ENCODE measurements around the gene TMTC2.

TMTC2 gene

DNA sequence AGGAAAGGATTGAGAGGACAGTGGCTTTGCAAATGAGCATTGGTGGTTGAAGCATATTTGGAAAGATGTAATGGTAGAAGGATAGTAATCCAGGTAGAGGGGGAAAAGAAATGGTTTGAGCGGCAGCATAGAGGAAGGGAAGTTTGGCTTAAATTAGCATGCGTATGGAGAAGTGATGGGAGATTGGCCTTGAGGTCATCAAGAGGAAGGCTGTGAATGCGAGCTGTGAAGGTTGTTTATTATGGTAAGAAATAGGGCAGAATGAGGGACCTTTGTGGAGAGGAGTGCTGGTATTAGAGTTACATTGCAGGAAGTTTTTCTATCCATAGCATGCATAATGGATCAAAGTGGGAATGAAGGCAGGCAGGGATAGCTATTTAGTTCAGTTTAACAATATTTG is 162.1 kb downstream of the TMTC2 start:
- DNase-seq (ENCODE audit: low read depth) = no peak

DNA sequence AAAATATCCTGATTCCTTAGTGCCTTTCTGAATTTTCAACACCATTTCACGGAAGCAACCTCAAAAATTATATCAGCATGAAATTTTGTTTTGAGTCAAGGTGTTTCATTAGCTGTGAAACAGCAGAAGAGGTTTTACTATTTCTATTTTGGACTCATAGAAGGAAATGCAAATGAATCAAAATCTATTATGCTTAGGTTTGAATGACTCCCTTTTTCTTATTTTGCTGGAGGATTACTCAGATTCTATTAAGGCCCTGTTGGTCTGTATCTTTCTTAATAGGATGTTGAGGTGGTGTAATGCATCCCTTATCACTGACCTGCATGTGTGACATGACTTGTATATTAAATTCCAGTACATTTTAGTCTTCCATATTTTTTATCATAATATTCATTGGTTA is 165.8 kb downstream of the TMTC2 start:
- DNase-seq (ENCODE audit: low read depth) = no peak

DNA sequence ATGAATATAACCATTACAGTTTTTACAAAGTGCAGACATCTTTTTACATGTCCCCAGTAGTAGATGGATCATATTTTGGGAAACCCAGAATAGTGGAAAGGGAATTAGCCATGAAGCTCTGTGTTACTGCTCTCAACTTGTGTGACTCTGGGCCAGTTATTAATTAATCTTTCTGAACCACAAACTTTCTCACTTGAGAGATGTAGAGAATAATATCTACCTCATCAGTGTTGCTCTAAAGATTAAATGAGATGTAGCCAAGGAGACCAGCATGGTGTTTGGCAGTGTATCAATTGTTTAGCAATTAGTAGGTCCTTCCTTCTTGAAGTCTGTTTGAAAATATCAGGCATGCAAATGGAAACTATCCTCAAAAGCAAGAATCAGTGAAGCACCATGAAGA is 169.2 kb downstream of the TMTC2 start:
- no peak for DNase-seq (ENCODE audit: low read depth)

DNA sequence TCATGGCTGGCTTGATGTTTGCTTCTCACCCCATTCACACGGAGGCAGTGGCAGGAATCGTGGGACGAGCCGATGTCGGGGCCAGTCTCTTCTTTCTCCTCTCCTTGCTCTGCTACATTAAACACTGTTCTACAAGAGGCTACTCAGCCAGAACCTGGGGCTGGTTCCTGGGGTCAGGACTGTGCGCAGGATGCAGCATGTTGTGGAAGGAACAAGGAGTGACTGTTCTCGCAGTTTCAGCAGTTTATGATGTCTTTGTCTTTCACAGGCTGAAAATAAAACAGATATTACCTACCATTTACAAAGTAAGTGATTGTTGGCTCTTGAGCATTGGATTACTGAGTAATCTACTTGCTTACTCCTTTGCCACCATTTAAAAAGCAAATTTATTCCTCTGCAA is 170.6 kb downstream of the TMTC2 start:
- DNase-seq (ENCODE audit: low read depth) = no peak

DNA sequence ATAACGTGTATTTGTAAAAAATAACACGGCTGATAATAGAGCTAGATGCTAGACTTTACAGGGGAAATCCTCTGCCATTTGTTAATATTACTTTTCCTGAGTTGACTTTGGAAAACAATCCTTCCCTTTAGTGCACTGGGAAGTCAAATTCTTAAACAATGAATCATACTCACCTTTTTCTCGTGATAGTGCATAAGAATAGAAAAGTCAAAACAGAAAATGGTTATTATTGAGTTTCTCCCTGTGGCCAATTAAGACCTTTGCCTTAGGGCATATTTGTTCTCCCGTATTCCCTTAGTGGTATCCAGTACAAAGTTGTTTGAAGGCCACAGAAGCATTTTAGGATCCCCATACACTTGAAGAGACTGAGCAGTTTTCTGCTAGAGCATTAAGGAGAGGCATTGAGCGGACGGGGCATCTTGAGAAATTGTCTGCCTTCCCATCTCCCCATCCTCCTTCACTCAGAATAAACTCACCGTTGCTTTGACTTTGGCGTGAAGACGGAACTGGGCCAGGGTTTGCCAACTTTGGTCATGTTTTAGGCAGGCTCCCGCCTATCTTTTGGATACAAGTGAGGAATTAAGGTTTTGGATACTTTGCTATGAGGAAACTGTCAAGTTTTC is 171.3 kb downstream of the TMTC2 start:
- DNase-seq (ENCODE audit: low read depth) = no peak

DNA sequence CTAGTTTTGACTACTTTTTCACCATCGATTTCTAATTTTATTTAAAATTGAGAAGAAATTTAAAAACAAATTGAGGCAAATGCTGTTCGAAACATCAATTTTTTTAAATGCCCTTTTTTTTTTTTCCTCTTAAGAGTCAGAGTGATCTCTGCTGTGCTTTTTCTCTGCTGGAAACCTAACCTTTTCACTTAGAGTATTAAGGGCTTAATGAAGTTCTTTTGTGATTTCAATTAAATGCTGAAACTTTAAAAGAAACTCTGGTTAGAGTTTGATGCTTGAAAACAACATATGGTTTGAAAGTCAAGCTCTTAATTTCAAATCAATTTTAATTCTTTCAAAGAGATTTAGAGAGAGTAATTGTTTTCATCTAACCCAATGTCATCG is 171.8 kb downstream of the TMTC2 start:
- no peak for DNase-seq (ENCODE audit: low read depth)

DNA sequence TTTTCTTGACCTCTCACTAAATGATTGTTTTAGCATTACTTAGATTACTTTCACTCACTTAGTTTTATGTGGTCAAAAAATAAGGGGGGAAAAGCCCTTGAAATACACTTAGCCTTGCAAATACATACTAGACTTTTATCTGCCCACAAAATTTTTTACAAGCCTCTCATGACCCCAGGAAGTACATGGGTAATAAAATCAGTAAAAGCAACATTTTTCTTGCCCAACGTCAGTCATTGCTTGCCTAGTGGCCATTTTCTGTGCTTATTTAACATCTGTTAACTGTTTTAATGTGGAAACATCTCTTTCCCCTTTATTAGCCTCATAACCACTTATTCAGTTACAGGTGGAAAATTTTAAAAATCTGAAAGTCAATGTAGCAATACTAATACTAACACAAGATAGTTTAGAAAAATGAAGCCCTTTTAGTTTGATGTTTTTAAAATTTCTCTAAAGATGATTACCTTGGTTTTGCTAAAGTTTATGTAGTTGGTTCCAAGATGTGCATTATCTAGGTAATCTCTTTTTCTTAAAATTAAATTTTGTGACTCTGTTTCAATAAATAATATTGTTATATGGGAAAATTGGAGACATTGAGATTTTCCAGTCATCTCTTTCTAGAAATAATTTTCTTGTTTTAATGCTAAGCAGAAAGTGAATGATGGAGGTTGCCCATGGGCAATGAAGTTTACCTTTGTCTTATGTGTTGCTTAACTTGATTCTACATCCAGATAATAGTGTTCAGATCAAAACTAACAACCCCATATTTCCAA is 175.5 kb downstream of the TMTC2 start:
- no peak for DNase-seq (ENCODE audit: low read depth)

DNA sequence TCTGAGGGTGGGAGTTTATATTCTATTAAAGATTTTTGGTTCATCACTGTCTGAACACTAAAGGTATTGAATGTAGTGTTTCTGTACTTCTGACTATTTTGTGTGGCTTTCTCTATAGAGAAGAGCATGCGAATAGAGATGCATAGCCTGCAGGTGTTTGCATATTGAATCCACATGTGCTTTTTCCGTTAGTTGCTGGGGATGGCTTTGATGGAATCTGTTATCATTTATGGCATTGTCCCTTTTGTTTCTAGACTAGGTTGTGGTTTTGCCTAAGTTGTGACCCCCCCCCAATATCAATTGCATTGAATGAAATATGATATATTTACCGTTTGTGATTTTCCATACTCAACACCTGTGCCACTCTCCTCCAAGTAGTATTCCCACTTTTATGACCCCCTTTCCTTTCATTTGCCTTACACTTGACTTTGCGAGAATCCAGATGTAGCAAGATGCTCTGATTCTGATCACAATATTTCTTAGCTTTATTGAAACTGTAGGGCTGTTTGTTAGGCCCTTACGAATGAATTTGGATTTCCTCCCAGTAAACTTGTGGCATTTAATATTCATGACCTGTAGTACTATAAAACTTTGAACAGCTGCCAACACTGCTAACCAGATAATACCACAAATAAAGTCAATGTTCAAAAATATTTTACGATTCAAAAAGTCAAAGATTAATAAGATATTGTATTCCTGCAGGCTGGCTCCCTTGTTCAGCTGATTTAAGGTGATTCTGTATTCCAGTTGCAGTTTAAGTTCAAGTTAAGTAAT is 176.4 kb downstream of the TMTC2 start:
- no peak for DNase-seq (ENCODE audit: low read depth)

DNA sequence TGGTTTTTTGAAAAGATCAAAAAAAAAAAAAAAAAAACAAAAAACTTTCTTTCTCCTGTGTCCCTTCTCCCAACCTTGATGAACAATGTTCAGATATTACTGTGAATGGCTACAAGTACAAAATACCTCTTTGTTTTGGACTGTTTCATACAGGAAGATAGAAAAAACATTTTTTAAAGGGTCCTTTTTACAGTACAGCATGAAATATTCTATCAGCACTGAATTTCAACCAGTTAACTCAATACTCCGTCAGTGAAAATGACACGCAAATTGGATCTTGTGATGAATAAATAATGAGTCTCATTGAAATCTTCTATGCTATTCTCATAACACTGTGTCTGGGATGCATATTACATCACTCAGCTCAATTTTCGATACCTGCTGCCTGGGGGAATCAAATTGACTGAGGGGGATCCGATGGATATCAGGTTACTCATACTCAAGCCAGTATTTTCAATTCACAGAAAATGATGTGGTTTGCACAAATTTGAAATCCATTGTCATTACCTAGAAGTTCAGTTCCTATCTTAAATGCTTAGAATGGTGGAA is 179.6 kb downstream of the TMTC2 start:
- no peak for DNase-seq (ENCODE audit: low read depth)

DNA sequence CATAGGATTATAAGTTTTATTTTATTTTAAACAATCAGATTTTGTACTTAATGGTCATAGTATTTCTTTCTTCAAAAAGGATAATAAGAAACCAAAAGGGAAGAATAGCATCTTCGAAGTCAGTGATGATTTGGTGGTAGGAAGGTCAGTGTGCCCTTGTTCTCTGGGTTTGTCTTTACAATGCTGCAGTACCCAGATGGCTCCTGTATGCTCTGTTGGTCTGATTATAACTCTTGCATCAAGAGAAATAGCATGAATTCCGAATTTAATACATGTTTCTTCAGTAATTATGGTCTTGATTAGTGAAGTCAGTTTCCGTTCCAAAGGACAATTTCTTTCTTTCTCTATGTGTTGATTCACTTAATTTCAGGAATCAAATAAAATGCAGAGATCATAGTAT is 180.2 kb downstream of the TMTC2 start:
- DNase-seq (ENCODE audit: low read depth) = no peak

DNA sequence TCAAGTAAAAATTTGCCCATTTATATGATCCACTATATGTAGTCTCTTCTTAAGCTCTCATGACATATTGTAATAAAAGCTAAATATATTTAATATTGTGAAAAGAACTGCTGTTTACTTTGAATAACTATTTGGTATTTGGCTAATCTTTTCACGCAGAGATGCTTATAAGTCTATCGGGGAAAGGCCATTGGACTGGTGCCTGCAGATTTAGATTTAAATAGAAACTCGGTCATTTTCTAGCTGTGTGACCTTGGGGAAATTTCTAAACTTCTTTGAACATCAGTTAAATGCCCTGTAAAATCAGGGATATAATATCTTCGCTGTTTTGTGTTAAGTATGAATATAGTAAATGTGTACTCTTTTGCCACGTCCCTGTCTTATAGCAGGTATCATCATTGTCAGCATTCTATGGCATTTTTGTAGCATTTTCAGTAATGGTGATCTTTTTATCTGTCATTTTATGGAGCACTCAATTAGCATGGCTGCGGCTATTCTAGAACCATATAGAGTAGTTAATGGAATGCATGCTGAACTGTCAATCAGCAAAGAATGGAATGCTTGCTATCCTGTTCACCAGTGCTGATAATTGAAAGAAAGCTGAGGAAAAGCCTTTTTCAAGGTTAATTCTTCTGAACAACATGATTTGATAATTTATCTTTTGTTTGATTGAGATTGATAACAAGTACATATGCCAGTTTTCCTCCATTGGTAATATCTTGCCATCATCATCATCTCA is 181.2 kb downstream of the TMTC2 start:
- DNase-seq (ENCODE audit: low read depth) = no peak

DNA sequence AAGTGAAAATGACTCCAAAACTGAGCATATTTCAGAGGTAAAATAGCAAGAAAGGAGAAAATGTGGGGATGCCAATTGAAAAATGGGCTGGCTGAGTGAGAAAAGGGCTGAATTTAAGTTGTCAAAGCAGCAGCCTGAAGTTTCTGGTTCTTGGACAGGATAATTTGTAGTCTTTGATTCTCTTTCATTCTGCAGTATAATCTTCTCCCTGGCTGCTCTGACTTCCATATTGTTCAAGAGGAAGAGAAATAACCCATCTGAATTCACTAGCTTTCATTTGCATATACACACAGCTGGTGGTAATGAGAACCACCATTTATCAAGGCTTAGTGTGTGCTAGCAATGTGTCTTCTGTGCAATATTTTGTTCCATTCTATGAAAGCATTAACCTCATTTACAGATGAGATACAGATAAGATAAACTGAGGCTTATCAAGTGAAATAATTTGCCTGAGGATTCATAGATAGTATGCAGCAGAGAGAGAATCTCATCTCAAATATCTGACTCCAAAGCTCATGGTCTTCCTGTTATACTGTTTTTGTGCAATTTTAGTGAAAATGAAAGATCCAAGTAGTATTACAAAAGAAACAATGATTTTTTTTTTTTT is 184.2 kb downstream of the TMTC2 start:
- no peak for DNase-seq (ENCODE audit: low read depth)

DNA sequence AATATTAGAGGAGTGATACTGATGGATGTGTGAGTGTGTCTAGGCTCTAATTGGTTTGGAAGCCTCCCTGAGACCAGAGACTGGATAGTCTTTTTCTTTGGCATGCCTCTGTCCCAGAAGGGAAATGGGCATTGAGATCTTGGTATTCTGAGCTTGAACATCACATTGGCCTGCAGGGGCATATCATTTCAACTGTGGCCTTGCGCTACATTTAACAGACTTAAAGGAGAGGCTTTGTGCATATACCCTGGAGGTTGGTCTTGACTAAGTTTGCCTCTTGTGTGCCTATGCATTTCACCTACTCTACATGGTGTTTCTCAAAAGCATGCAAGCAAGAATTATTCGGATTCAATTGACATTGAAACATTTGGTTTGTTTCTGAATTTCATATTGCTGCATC is 185.4 kb downstream of the TMTC2 start:
- DNase-seq (ENCODE audit: low read depth) = no peak

DNA sequence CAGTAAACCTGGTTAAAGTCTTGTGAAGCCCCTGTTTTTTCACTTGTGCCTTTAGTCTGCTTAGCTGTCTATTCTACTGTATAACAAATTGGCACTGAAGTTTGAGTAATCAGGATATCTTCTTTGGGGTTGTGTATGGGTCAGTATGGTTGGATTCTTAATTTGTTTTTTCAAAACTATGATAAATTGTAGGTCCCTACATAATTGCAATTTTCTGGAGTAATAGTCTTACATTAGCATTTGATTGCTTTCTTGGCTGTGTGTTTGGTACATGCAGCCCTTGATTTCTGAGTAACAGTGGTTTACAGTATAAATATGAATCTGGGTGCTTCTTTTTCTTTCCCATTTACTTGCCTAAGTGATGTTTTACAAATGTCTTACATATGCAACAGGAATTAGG is 186.6 kb downstream of the TMTC2 start:
- no peak for DNase-seq (ENCODE audit: low read depth)

DNA sequence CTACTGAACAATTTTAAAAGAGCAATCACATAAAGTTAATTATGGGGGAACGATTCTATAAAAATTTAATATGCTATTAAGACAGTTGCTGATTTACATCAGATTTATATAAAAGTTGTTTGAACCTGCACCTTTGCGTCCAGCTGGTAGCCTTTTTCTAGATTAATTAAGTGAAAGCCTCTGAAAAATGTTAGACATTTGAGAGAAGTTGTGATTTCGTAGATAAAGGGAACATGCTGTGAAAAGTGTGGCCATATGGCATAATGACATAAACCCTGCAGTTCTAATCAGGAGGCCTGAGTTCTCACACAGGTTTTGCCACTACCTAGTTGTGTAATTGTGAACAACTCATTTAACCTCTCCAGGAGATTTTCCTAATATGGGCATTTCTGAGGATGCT is 187.2 kb downstream of the TMTC2 start:
- DNase-seq (ENCODE audit: low read depth) = no peak

DNA sequence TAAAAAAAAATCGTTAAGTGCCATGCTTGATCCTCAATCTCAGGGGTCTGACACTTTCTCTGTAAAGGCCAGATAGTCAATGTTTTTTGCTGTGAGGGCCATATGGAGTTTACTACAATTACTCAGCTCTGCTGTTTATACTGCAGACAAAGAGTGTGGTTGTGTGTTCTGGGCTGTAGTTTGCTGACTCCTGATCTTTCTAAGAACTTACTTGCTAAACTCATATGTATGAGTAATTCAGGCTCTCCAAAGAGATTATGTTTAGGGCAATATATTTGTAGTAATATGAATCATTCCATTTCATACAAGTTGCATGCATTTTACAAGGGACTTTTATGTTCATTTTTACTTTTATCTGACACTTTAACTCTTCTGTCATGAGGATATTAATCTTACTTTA is 188.2 kb downstream of the TMTC2 start:
- no peak for DNase-seq (ENCODE audit: low read depth)

DNA sequence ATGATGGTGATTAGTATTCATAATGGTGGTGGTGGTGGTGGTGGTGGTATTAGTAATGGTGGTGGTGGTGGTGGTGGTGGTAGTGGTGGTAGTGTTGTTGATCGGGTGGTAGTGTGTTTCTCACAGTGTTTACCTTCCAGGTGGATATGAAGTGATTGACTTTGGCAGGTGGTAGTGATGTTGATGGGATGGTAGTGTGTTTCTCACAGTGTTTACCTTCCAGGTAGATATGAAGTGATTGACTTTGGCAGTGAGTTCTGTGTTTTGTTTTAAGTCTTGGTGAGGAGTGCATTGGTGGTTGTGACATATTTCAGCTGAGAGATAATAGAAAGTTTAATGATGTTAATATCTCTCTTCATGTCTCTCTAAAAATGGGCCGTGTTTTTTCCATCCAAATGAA is 189.4 kb downstream of the TMTC2 start:
- no peak for DNase-seq (ENCODE audit: low read depth)

DNA sequence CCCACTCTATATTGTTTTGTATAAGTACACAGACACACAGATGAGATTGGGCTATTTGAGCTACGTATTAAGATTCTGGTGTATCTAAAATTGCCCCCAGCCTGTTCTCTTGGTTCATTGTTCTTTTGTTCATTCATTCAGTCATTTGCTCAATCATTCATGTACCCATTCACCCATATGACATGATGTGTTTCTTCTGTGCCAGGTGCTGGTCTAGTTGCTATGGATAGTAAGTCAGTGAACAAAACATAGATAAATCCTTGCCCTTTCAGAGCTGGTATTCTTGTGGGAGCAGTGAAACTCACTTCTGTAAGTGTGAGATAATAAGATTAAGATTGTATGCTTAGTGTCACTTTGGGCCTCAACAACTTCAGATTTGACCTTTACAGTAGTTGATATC is 191.3 kb downstream of the TMTC2 start:
- DNase-seq (ENCODE audit: low read depth) = no peak

DNA sequence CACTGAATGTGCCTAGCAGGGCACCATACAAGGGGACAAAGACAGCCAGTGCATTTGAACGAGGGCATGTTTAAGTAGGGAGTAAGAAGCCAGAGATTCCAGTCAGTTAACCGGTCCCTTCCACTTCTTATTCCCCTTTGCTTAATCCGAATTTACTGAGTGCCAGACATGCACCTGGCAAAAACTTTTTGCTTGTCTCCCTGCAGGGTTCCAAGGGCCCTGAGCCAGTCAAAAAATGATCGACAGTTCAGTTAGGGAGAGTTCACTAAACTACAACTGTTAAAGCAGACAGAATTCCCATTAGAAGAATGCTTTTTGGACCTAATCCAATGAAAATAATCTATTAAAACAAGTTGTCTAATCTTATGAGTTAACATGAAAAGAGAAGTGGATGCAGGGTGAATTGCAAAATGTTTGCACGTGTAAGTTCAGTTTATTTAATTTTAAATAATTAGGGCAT is 193.8 kb downstream of the TMTC2 start:
- no peak for DNase-seq (ENCODE audit: low read depth)

DNA sequence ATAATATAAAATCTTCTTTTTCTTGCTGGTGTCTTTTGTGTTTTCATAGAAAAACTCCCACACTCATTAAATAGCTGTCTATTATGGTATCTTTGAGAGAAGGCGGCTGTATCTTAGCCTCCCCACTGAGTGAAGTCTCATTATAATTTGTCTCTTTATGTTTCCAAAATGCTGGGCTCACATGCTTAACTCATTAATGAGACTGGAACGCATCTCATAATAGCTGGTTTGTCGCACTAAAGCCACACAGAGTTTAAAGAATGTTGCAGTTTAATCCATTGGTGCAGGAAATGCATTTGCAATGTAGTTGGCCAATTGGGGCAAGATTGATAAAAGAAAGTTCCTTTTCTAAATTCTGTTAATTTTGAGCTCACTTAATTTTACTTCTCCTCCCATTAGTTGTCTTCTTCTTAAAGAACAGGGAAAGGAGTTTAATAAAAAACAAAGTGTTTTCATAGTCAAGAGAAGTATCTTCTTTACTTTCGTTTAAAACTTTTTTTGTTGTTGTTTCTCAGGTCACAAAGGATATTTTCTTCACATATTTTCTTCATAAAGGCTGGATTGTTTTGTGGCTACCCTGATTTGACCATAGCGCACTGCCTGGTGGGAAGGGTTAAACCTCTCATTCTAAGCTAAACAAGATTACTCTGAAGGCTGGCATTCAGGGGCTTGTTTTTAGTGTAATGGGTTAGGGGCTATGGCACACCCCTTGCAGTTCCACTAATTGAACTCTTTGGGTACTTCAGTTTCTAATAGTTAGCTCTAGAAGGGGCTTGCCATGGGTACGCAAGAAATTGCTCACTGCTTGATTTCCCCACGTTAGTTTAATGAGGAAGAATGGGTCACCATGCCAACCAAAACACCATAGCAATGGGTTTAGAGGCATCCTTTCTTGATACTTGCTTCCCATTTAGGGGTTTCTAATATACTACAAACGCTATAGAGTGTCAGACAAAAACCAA is 197.0 kb downstream of the TMTC2 start:
- no peak for DNase-seq (ENCODE audit: low read depth)

Measured in stimulated activated CD8-positive, alpha-beta memory T cell treated with anti-CD3 and anti-CD28 coated beads, Interleukin-15, amount 100 ng/mL, for 1 hour (primary cell).